M059J (cell line): ENCODE measurements around the gene ABCG1. TPM values are rescaled to one million over a fixed set of nuclear protein-coding genes. Genes with fewer than 3 reads are reported as not detected.

Source experiments
- DNase-seq: peaks from one replicate; pipeline ENCODE4 v3.0.0-alpha.2; 2012; ENCODE audit warnings: low read depth
- total RNA-seq: library from RNA; depleted of rRNA; stranded (reverse); fragments of >200 nt; shearing (Covaris generic); gene quantifications from 2 replicates; pipeline ENCODE4 v1.2.3, GENCODE V29; 2014

The ABCG1 gene
- total RNA-seq, 1 experiment from 2014 or later: not detected

- DNase-seq: no peak
These were observed 102.3 kb downstream of the ABCG1 start for GRCh38 chr21:42321231-42321630.

GRCh38 chr21:42321845-42322244 is 102.9 kb downstream of the ABCG1 start:
- no peak for DNase-seq

- DNase-seq: no peak
These were observed 106.0 kb downstream of the ABCG1 start for GRCh38 chr21:42324896-42325295.

- no peak for DNase-seq
These were observed 111.7 kb downstream of the ABCG1 start for GRCh38 chr21:42330380-42331371.

- no peak for DNase-seq
These were observed 112.7 kb downstream of the ABCG1 start for GRCh38 chr21:42331660-42332059.

- no peak for DNase-seq
These were observed 113.8 kb downstream of the ABCG1 start for GRCh38 chr21:42332557-42333317.

- peak; percentile 13 for DNase-seq
These were observed 117.1 kb downstream of the ABCG1 start for GRCh38 chr21:42336054-42336453.

- DNase-seq: no peak
These were observed 118.3 kb downstream of the ABCG1 start for GRCh38 chr21:42337276-42337675.

GRCh38 chr21:42337830-42338728 is 119.1 kb downstream of the ABCG1 start:
- DNase-seq: peak; percentile 63

- DNase-seq: no peak
These were observed 120.1 kb downstream of the ABCG1 start for GRCh38 chr21:42338729-42339715.

- no peak for DNase-seq
These were observed 121.5 kb downstream of the ABCG1 start for GRCh38 chr21:42340187-42341050.

GRCh38 chr21:42341776-42342542 is 123.0 kb downstream of the ABCG1 start:
- DNase-seq: no peak

- no peak for DNase-seq
These were observed 124.2 kb downstream of the ABCG1 start for GRCh38 chr21:42343101-42343500.

- no peak for DNase-seq
These were observed 124.6 kb downstream of the ABCG1 start for GRCh38 chr21:42343556-42343955.

- no peak for DNase-seq
These were observed 125.1 kb downstream of the ABCG1 start for GRCh38 chr21:42343963-42344510.

GRCh38 chr21:42344631-42345030 is 125.7 kb downstream of the ABCG1 start:
- DNase-seq: no peak

- no peak for DNase-seq
These were observed 127.5 kb downstream of the ABCG1 start for GRCh38 chr21:42346441-42346840.
